HK-2 (cell line): Measurements from ENCODE around the gene TRDN.

Source experiments
- DNase-seq: peaks from one replicate; pipeline ENCODE4 v3.0.0-alpha.2; 2018; ENCODE audit not compliant: unreplicated experiment

TRDN gene

GRCh38 chr6:123636782-123637181, at the start of gene TRDN:
TSS of gene TRDN (minus strand) at chr6:123636950. CDS start at chr6:123636775, 175 bp downstream.
- DNase-seq: no peak

- DNase-seq: no peak
These were observed 45.3 kb upstream of the TRDN start for GRCh38 chr6:123681957-123682462.

GRCh38 chr6:123677897-123678296, 41.1 kb upstream of the TRDN start:
- no peak for DNase-seq

GRCh38 chr6:123676793-123677192, 40.0 kb upstream of the TRDN start:
- DNase-seq: no peak

- DNase-seq: no peak
These were observed 32.3 kb upstream of the TRDN start for GRCh38 chr6:123668965-123669591.

- DNase-seq: no peak
These were observed 31.3 kb upstream of the TRDN start for GRCh38 chr6:123668063-123668462.

- no peak for DNase-seq
These were observed 26.7 kb upstream of the TRDN start for GRCh38 chr6:123663436-123663835.

GRCh38 chr6:123662757-123663156, 26.0 kb upstream of the TRDN start:
- DNase-seq: no peak

GRCh38 chr6:123661105-123661891, 24.5 kb upstream of the TRDN start:
- no peak for DNase-seq

- DNase-seq: no peak
These were observed 23.4 kb upstream of the TRDN start for GRCh38 chr6:123659960-123660748.

- no peak for DNase-seq
These were observed 22.1 kb upstream of the TRDN start for GRCh38 chr6:123658848-123659247.

GRCh38 chr6:123655521-123656306, 19.0 kb upstream of the TRDN start:
- no peak for DNase-seq

GRCh38 chr6:123648723-123649122, 12.0 kb upstream of the TRDN start:
- DNase-seq: no peak

GRCh38 chr6:123648020-123648580, 11.3 kb upstream of the TRDN start:
- no peak for DNase-seq

GRCh38 chr6:123641497-123641896, 4.7 kb upstream of the TRDN start:
- DNase-seq: no peak

GRCh38 chr6:123640567-123641187, 3.9 kb upstream of the TRDN start:
- no peak for DNase-seq

GRCh38 chr6:123638865-123639264, 2.1 kb upstream of the TRDN start:
- DNase-seq: no peak

- no peak for DNase-seq
These were observed 468 bp downstream of the TRDN start for GRCh38 chr6:123636282-123636681.

- no peak for DNase-seq
These were observed 1.2 kb downstream of the TRDN start for GRCh38 chr6:123635567-123635966.

- DNase-seq: no peak
These were observed 1.6 kb downstream of the TRDN start for GRCh38 chr6:123635144-123635543.

GRCh38 chr6:123632641-123633040, 4.1 kb downstream of the TRDN start:
- no peak for DNase-seq
